ENCODE data around the gene FBXO10.
"Not testable (repeated sequence)": the region's sequence is repeated elsewhere in the genome, so short reads cannot be mapped to it uniquely, and the experiment has no call there.

Gene FBXO10

GRCh38 chr9:37549527-37549926, 26.7 kb downstream of the FBXO10 start:
- no peak for DNase-seq

GRCh38 chr9:37547328-37547878, 28.8 kb downstream of the FBXO10 start:
- DNase-seq: no peak

- DNase-seq: no peak
Measured at GRCh38 chr9:37543468-37543867, 32.7 kb downstream of the FBXO10 start.

- no peak for DNase-seq
Measured at GRCh38 chr9:37542895-37543294, 33.3 kb downstream of the FBXO10 start.

GRCh38 chr9:37542488-37542887, 33.7 kb downstream of the FBXO10 start:
- DNase-seq: no peak

- no peak for DNase-seq
Measured at GRCh38 chr9:37541465-37541864, 34.7 kb downstream of the FBXO10 start.

GRCh38 chr9:37540634-37541033, 35.5 kb downstream of the FBXO10 start:
- peak in 1 of 2 experiments; percentile 0 for DNase-seq

GRCh38 chr9:37539634-37540033, 36.5 kb downstream of the FBXO10 start:
- no peak for DNase-seq

GRCh38 chr9:37538099-37538498, 38.1 kb downstream of the FBXO10 start:
- no peak for DNase-seq

- no peak for DNase-seq
Measured at GRCh38 chr9:37534901-37535300, 41.3 kb downstream of the FBXO10 start.

GRCh38 chr9:37534412-37534811, 41.8 kb downstream of the FBXO10 start:
- no peak for DNase-seq

GRCh38 chr9:37531699-37532098, 44.5 kb downstream of the FBXO10 start:
- DNase-seq: no peak

- no peak for DNase-seq
Measured at GRCh38 chr9:37528652-37529471, 47.3 kb downstream of the FBXO10 start.

GRCh38 chr9:37523916-37524315, 52.3 kb downstream of the FBXO10 start:
- DNase-seq: no peak

- DNase-seq: no peak
Measured at GRCh38 chr9:37522971-37523370, 53.2 kb downstream of the FBXO10 start.

GRCh38 chr9:37521111-37521510, 55.1 kb downstream of the FBXO10 start:
- no peak for DNase-seq

GRCh38 chr9:37520641-37521040, 55.5 kb downstream of the FBXO10 start:
- no peak for DNase-seq

GRCh38 chr9:37517923-37518322, 58.3 kb downstream of the FBXO10 start:
- DNase-seq: no peak

GRCh38 chr9:37515620-37516258, 60.4 kb downstream of the FBXO10 start:
- DNase-seq: no peak

GRCh38 chr9:37514999-37515398, 61.2 kb downstream of the FBXO10 start:
- no peak for DNase-seq

GRCh38 chr9:37514415-37514814, 61.8 kb downstream of the FBXO10 start:
- DNase-seq: not testable (repeated sequence)

GRCh38 chr9:37512437-37512836, 63.7 kb downstream of the FBXO10 start:
- no peak for DNase-seq

GRCh38 chr9:37511016-37512010, 64.9 kb downstream of the FBXO10 start:
- no peak for DNase-seq
